Smooth muscle cell (in vitro differentiated cells): Measurements from ENCODE around the gene PPP3R2. TPM values are rescaled to one million over a fixed set of nuclear protein-coding genes. Genes with fewer than 3 reads are reported as not detected.

Experiments used
- DNase-seq: peaks from one replicate; lab custom pipeline; 2025; ENCODE audit not compliant: unreplicated experiment; lab: John Stamatoyannopoulos, UW
- H2AFZ ChIP-seq: fragments of 200-600 bp; sonication (generic); 2 replicates; pipeline ENCODE4 v1.6.0; 2016; ENCODE audit warnings: antibody characterized with exemption, low read depth, mild to moderate bottlenecking
- H3F3A ChIP-seq: fragments of 200-600 bp; sonication (generic); 2 replicates; pipeline ENCODE4 v1.6.0; 2017; ENCODE audit warnings: antibody characterized with exemption, low read depth
- H3K27ac ChIP-seq: fragments of 200-600 bp; sonication (generic); 2 replicates; pipeline ENCODE4 v1.5.1; 2016; ENCODE audit warnings: low read depth, mild to moderate bottlenecking
- H3K27me3 ChIP-seq: fragments of 200-600 bp; sonication (generic); 2 replicates; pipeline ENCODE4 v1.6.1; 2016; ENCODE audit warnings: low read depth, mild to moderate bottlenecking
- H3K36me3 ChIP-seq: fragments of 200-600 bp; sonication (generic); 2 replicates; pipeline ENCODE4 v1.5.1; 2016; ENCODE audit warnings: low read depth
- H3K4me1 ChIP-seq: fragments of 200-600 bp; sonication (generic); 2 replicates; pipeline ENCODE4 v1.5.1; 2016; ENCODE audit warnings: low read depth
- H3K4me2 ChIP-seq: fragments of 200-600 bp; sonication (generic); 2 replicates; pipeline ENCODE4 v1.6.0; 2016; ENCODE audit warnings: mild to moderate bottlenecking
- H3K4me3 ChIP-seq: fragments of 200-600 bp; sonication (generic); 2 replicates; pipeline ENCODE4 v1.5.1; 2016; ENCODE audit warnings: mild to moderate bottlenecking
- H3K79me2 ChIP-seq: fragments of 200-600 bp; sonication (generic); 2 replicates; pipeline ENCODE4 v1.6.0; 2016; ENCODE audit warnings: low read depth, mild to moderate bottlenecking
- H3K9ac ChIP-seq: fragments of 200-600 bp; sonication (generic); 2 replicates; pipeline ENCODE4 v1.6.0; 2016; ENCODE audit warnings: low read depth
- H3K9me3 ChIP-seq: fragments of 200-600 bp; sonication (generic); replicated peaks from 2 replicates; pipeline ENCODE4 v1.5.1; 2016; ENCODE audit warnings: low read depth
- H4K20me1 ChIP-seq: fragments of 200-600 bp; sonication (generic); 2 replicates; pipeline ENCODE4 v1.6.0; 2016; ENCODE audit warnings: low read depth
- WGBS: methylation state at CpG from one replicate; pipeline ENCODE4 v1.1.7; 2016; ENCODE audit warnings: low lambda C conversion rate; 5-methylcytosine and 5-hydroxymethylcytosine counted together
- polyA plus RNA-seq: library from polyadenylated mRNA; unstranded; fragments of >200 nt; fragmentation: Nextera tagmentation; extraction: Ambion mirVana; gene quantifications from 2 replicates; pipeline ENCODE4 v1.2.1, GENCODE V29; 2016
- total RNA-seq: library from RNA; depleted of rRNA; stranded (reverse); fragments of >200 nt; gene quantifications from 2 replicates; pipeline ENCODE4 v1.2.3, GENCODE V29; 2014
- TF ChIP-seq, protein P1 (sequence below): fragments of 200-600 bp; sonication (generic); IDR thresholded peaks from 2 replicates; pipeline ENCODE4 v1.5.1; 2017; ENCODE audit warnings: borderline replicate concordance, mild to moderate bottlenecking, antibody characterized with exemption; ENCODE audit not compliant: insufficient read depth, poor library complexity, severe bottlenecking

PPP3R2 gene
- total and polyA plus RNA-seq, 2 experiments from 2014 or later = not detected

DNA sequence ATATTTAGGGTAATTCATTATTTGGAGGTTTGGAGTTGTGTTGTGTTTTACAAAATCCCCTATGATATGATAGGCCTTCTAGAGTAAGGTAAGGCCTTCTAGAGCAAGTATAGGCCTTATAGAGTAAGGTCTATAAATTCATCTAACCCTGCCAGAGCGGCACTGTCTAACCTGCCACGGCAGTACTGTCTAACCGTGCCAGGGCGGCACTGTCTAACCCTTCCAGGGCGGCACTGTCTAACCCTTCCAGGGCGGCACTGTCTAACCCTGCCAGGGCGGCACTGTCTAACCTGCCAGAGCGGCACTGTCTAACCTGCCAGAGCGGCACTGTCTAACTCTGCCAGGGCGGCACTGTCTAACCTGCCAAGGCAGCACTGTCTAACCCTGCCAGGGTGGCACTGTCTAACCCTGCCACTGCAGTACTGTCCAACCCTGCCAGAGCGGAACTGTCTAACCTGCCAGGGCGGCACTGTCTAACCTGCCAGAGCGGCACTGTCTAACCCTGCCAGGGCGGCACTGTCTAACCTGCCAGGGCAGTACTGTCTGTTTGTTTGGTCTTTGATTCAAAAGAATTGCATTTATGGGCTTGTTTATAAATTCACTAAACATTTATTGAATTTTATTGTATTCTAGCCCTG, 51.6 kb downstream of the PPP3R2 start:
- over 99% methylated on average over 14 of the region's 14 CpGs for WGBS
- Histone ChIP-seq H4K20me1 (peaks cover 22% of the 10 kb centered on the region), H3K9me3 (no peaks in the 10 kb centered on the region), H3K27me3 (no peaks in the 10 kb centered on the region), H3K9ac (no peak overlapping the region), H2AFZ (no peak overlapping the region), H3K27ac (no peak overlapping the region), H3K36me3 (peaks cover 35% of the 10 kb centered on the region), H3K4me1 (no peaks in the 10 kb centered on the region), H3K4me2 (no peak overlapping the region), H3K4me3 (no peak overlapping the region), H3K79me2 (no peaks in the 10 kb centered on the region), H3F3A (no peaks in the 10 kb centered on the region)
- TF ChIP-seq, protein P1, sequence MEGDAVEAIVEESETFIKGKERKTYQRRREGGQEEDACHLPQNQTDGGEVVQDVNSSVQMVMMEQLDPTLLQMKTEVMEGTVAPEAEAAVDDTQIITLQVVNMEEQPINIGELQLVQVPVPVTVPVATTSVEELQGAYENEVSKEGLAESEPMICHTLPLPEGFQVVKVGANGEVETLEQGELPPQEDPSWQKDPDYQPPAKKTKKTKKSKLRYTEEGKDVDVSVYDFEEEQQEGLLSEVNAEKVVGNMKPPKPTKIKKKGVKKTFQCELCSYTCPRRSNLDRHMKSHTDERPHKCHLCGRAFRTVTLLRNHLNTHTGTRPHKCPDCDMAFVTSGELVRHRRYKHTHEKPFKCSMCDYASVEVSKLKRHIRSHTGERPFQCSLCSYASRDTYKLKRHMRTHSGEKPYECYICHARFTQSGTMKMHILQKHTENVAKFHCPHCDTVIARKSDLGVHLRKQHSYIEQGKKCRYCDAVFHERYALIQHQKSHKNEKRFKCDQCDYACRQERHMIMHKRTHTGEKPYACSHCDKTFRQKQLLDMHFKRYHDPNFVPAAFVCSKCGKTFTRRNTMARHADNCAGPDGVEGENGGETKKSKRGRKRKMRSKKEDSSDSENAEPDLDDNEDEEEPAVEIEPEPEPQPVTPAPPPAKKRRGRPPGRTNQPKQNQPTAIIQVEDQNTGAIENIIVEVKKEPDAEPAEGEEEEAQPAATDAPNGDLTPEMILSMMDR = no peak
- DNase-seq = no peak

Other genes with a start within 250 kb of the PPP3R2 start
- gene BAAT, start 210.0 kb downstream of the PPP3R2 start, total RNA-seq = 0.04 TPM in 1 of 2 replicates, not detected in the other
- not detected in 2 replicates for gene BAAT, start 210.0 kb downstream of the PPP3R2 start, polyA plus RNA-seq
- gene MRPL50, start 196.4 kb downstream of the PPP3R2 start, total RNA-seq = 13.3 and 15.5 TPM in 2 replicates
- gene MRPL50, start 196.4 kb downstream of the PPP3R2 start, polyA plus RNA-seq = 13.7 and 14.1 TPM in 2 replicates
- 12.9 and 21.7 TPM in 2 replicates for gene ZNF189, start 196.1 kb downstream of the PPP3R2 start, total RNA-seq
- gene ZNF189, start 196.1 kb downstream of the PPP3R2 start, polyA plus RNA-seq = 2.7 and 3.2 TPM in 2 replicates
- not detected in 2 replicates for gene ALDOB, start 159.2 kb downstream of the PPP3R2 start, total RNA-seq
- gene ALDOB, start 159.2 kb downstream of the PPP3R2 start, polyA plus RNA-seq = not detected in 2 replicates
- 18.0 and 19.2 TPM in 2 replicates for gene RNF20, start 61.1 kb downstream of the PPP3R2 start, total RNA-seq
- gene RNF20, start 61.1 kb downstream of the PPP3R2 start, polyA plus RNA-seq = 12.8 and 18.6 TPM in 2 replicates
- not detected in 2 replicates for gene GRIN3A, start 143.7 kb upstream of the PPP3R2 start, total RNA-seq
- 0.07 TPM in 1 of 2 replicates, not detected in the other for gene GRIN3A, start 143.7 kb upstream of the PPP3R2 start, polyA plus RNA-seq